H9 (cell line): ENCODE measurements around the gene PNPLA2. TPM values are rescaled to one million over a fixed set of nuclear protein-coding genes. Genes with fewer than 3 reads are reported as not detected.

ENCODE experiments used
- DNase-seq: peaks from one replicate; pipeline ENCODE4 v3.0.0-alpha.2; 2017
- H2AFZ ChIP-seq: one replicate; pipeline ENCODE4 v1.6.1; 2013; ENCODE audit warnings: mild to moderate bottlenecking, low read length, control low read depth, moderate library complexity
- H2AK5ac ChIP-seq: 2 replicates; pipeline ENCODE4 v1.6.1; 2013; ENCODE audit warnings: low read length, control low read depth, mixed read lengths; ENCODE audit not compliant: insufficient read length
- H2BK120ac ChIP-seq: one replicate; pipeline ENCODE4 v1.6.1; 2013; ENCODE audit warnings: low read depth, mild to moderate bottlenecking, low read length, control low read depth, inconsistent platforms; ENCODE audit not compliant: poor library complexity, severe bottlenecking
- H2BK12ac ChIP-seq: 2 replicates; pipeline ENCODE4 v1.6.1; 2013; ENCODE audit warnings: low read length, control low read depth, mixed read lengths, low read depth; ENCODE audit not compliant: insufficient read length
- H2BK15ac ChIP-seq: 2 replicates; pipeline ENCODE4 v1.6.1; 2013; ENCODE audit warnings: low read depth, low read length, control low read depth
- H2BK20ac ChIP-seq: one replicate; pipeline ENCODE4 v1.6.1; 2013; ENCODE audit warnings: low read depth, mild to moderate bottlenecking, low read length, control low read depth, inconsistent platforms; ENCODE audit not compliant: poor library complexity, severe bottlenecking
- H2BK5ac ChIP-seq: 2 replicates; pipeline ENCODE4 v1.6.1; 2013; ENCODE audit warnings: low read length, control low read depth, mixed read lengths; ENCODE audit not compliant: insufficient read length
- H3K14ac ChIP-seq: 2 replicates; pipeline ENCODE4 v1.6.1; 2013; ENCODE audit warnings: low read length, control low read depth; ENCODE audit not compliant: insufficient read depth
- H3K18ac ChIP-seq: 2 replicates; pipeline ENCODE4 v1.6.1; 2013; ENCODE audit warnings: low read depth, mild to moderate bottlenecking, mixed read lengths, low read length, control low read depth; ENCODE audit not compliant: insufficient read length
- H3K23ac ChIP-seq: 2 replicates; pipeline ENCODE4 v1.6.1; 2013; ENCODE audit warnings: low read length, control low read depth, mixed read lengths, low read depth; ENCODE audit not compliant: insufficient read length
- H3K23me2 ChIP-seq: 2 replicates; pipeline ENCODE4 v1.6.1; 2013; ENCODE audit warnings: low read depth, mild to moderate bottlenecking, mixed read lengths, low read length, control low read depth; ENCODE audit not compliant: insufficient read length, poor library complexity, severe bottlenecking
- H3K27ac ChIP-seq: 2 replicates; pipeline ENCODE4 v1.5.1; 2013; ENCODE audit warnings: low read length, control low read depth, mixed read lengths, low read depth; ENCODE audit not compliant: insufficient read length
- H3K27me3 ChIP-seq: 2 replicates; pipeline ENCODE4 v1.6.1; 2013; ENCODE audit warnings: low read length, control low read depth, inconsistent platforms; ENCODE audit not compliant: insufficient read depth
- H3K4ac ChIP-seq: 2 replicates; pipeline ENCODE4 v1.6.1; 2013; ENCODE audit warnings: low read depth, mild to moderate bottlenecking, control low read depth, inconsistent platforms, low read length, moderate library complexity
- H3K4me1 ChIP-seq: 2 replicates; pipeline ENCODE4 v1.6.1; 2013; ENCODE audit warnings: low read length, control low read depth, inconsistent platforms; ENCODE audit not compliant: insufficient read depth
- H3K4me2 ChIP-seq: 2 replicates; pipeline ENCODE4 v1.6.1; 2013; ENCODE audit warnings: low read length, control low read depth, mixed read lengths; ENCODE audit not compliant: insufficient read length, insufficient read depth
- H3K56ac ChIP-seq: 2 replicates; pipeline ENCODE4 v1.6.1; 2013; ENCODE audit warnings: low read depth, mild to moderate bottlenecking, mixed read lengths, low read length, control low read depth; ENCODE audit not compliant: insufficient read length
- H3K79me1 ChIP-seq: 2 replicates; pipeline ENCODE4 v1.6.1; 2013; ENCODE audit warnings: low read depth, mild to moderate bottlenecking, moderate library complexity, low read length, control low read depth, inconsistent platforms; ENCODE audit not compliant: insufficient read depth, poor library complexity, severe bottlenecking
- H3K79me2 ChIP-seq: 2 replicates; pipeline ENCODE4 v1.6.1; 2013; ENCODE audit warnings: low read length, control low read depth, inconsistent platforms; ENCODE audit not compliant: insufficient read depth
- H3K9ac ChIP-seq: 2 replicates; pipeline ENCODE4 v1.6.1; 2013; ENCODE audit warnings: low read length, control low read depth, mixed read lengths; ENCODE audit not compliant: insufficient read length; ENCODE audit errors: extremely low read depth
- H3K9me3 ChIP-seq: one replicate; pipeline ENCODE4 v1.6.1; 2013; ENCODE audit warnings: low read depth, low read length, inconsistent platforms; ENCODE audit not compliant: control insufficient read depth
- H3T11ph ChIP-seq: one replicate; pipeline ENCODE4 v1.6.1; 2013; ENCODE audit warnings: mild to moderate bottlenecking, low read length, control low read depth, inconsistent platforms
- H4K20me1 ChIP-seq: one replicate; pipeline ENCODE4 v1.6.1; 2013; ENCODE audit not compliant: control insufficient read depth, insufficient read length, insufficient read depth
- H4K5ac ChIP-seq: 2 replicates; pipeline ENCODE4 v1.6.1; 2013; ENCODE audit warnings: low read depth, mild to moderate bottlenecking, mixed read lengths, low read length, control low read depth; ENCODE audit not compliant: insufficient read length
- H4K8ac ChIP-seq: replicated peaks from 2 replicates; pipeline ENCODE4 v1.6.1; 2013; ENCODE audit warnings: low read length, control low read depth, mixed read lengths, low read depth; ENCODE audit not compliant: insufficient read length
- H4K91ac ChIP-seq: 2 replicates; pipeline ENCODE4 v1.6.1; 2013; ENCODE audit warnings: low read depth, mild to moderate bottlenecking, moderate library complexity, mixed read lengths, low read length, control low read depth; ENCODE audit not compliant: insufficient read length
- H3K27ac Mint-ChIP-seq, 3 experiments: 2 replicates in 2 of 3; 3 replicates in 1 of 3; pipeline ENCODE4 v1.8.0; 2020 to 2021; ENCODE audit warnings: mixed read lengths in 3 of 3, mild to moderate bottlenecking in 1 of 3, moderate library complexity in 1 of 3
- H3K27me3 Mint-ChIP-seq: 2 replicates; pipeline ENCODE4 v1.8.0; 2021; ENCODE audit warnings: low read depth, mild to moderate bottlenecking, moderate library complexity, mixed read lengths
- H3K36me3 Mint-ChIP-seq, 3 experiments: 2 replicates in 2 of 3; 3 replicates in 1 of 3; pipeline ENCODE4 v1.8.0; 2020 to 2021; ENCODE audit warnings: low read depth in 3 of 3, mixed read lengths in 3 of 3; ENCODE audit not compliant: insufficient read depth in 1 of 3
- H3K4me1 Mint-ChIP-seq, 2 experiments: 2 replicates each; pipeline ENCODE4 v1.8.0; 2020; ENCODE audit warnings: mixed read lengths in 2 of 2
- H3K4me3 Mint-ChIP-seq, 2 experiments: 2 replicates in 1 of 2; 3 replicates in 1 of 2; pipeline ENCODE4 v1.8.0; 2020 to 2021; ENCODE audit warnings: mild to moderate bottlenecking in 2 of 2, mixed read lengths in 2 of 2, moderate library complexity in 1 of 2
- H3K9me3 Mint-ChIP-seq, 2 experiments: 2 replicates in 1 of 2; 3 replicates in 1 of 2; pipeline ENCODE4 v1.8.0; 2020; ENCODE audit warnings: mild to moderate bottlenecking in 2 of 2, mixed read lengths in 2 of 2, moderate library complexity in 1 of 2
- WGBS: extraction: QIAGEN DNeasy Blood & Tissue Kit; methylation state at CpG from one replicate; pipeline ENCODE4 v1.1.7; 2013; ENCODE audit warnings: missing lambda C conversion rate, low lambda C conversion rate, mixed read lengths; ENCODE audit not compliant: insufficient read length; ENCODE audit errors: extremely low coverage; 5-methylcytosine and 5-hydroxymethylcytosine counted together
- total RNA-seq: library from RNA; stranded (reverse); gene quantifications from 2 replicates; pipeline ENCODE4 v1.2.1, GENCODE V29; 2021
- TF ChIP-seq, protein P1 (sequence below): fragments of 200-600 bp; sonication (generic); conservative IDR thresholded peaks from 3 replicates; pipeline ENCODE4 v1.8.0; 2021; ENCODE audit warnings: antibody characterized with exemption, mild to moderate bottlenecking

The PNPLA2 gene
- total RNA-seq, 1 experiment from 2014 or later = 67.3 TPM

DNA sequence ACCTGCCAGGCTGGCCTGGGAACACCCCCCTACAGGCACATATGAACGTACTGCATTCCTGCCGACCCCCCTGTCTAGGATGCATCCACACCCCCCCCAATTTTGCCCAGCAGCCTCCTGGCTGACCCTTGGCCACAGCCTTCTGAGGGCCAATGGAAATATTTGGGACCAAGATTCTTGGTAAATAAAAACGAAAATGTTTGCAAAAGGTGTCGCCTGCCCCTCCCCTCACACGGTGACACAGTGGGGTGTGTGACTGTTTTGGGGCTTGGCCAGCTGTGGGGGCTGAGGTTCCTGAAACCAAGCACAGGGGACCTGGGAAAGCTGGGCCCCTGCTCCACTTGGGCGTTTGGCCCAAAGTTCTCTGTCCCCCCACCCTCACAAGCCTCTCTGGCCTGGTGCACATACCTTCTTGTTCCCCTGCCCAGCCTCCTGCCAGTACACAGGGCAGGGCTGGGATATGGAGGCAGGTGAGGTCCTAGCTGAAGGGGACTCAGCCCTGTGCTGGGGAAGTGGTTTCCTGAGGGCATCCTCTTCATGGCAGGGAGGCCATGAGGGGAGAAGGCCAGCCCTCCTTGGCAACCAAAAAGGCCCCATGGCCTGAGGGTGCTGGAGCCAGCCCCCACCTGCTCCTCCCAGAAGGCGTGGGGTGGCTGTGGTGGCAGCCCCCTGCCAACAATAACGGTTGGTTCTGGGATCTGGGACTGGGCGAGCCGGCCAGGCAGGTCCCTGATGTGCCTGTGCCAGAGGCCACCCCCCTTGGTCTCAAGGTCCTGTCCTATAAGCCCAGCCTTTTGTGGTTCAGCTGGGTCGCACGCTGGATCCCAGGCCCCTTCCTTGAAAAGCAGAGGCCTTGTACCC lies 6.9 kb downstream of the PNPLA2 start:
- Histone ChIP-seq H3K9ac (no peak overlapping the region), H2AK5ac (no peak overlapping the region), H3K79me2 (no peaks in the 10 kb centered on the region), H3K9me3 (no peaks in the 10 kb centered on the region), H2BK5ac (no peak overlapping the region), H3K23ac (no peak overlapping the region), H2AFZ (no peak overlapping the region), H2BK20ac (no peak overlapping the region), H3K4me2 (no peak overlapping the region), H4K20me1 (no peaks in the 10 kb centered on the region), H3K4ac (no peak overlapping the region), H4K5ac (no peak overlapping the region), H3K4me1 (no peaks in the 10 kb centered on the region; the same call in 1 of the 2 replicates), H3K79me1 (no peaks in the 10 kb centered on the region), H3K27me3 (peaks cover under 1% of the 10 kb centered on the region; the same call in 1 of the 2 replicates), H2BK15ac (no peak overlapping the region), H2BK12ac (no peak overlapping the region), H3K18ac (no peak overlapping the region), H3K14ac (no peak overlapping the region), H3K56ac (no peak overlapping the region), H3K23me2 (peaks cover 21% of the 10 kb centered on the region), H4K8ac (no peak overlapping the region), H2BK120ac (no peak overlapping the region), H3T11ph (no peak overlapping the region), H3K27ac (no peak overlapping the region), H4K91ac (no peak overlapping the region)
- no peak for DNase-seq
- H3K27ac Mint-ChIP-seq = no peak overlapping the region
- H3K27me3 Mint-ChIP-seq = peaks cover 21% of the 10 kb centered on the region
- H3K36me3 Mint-ChIP-seq = peaks cover 0 to 26% (median 13%) of the 10 kb centered on the region in 3 experiments
- H3K4me3 Mint-ChIP-seq = no peak overlapping the region; a peak in 1 of 5 replicates
- TF ChIP-seq, protein P1, sequence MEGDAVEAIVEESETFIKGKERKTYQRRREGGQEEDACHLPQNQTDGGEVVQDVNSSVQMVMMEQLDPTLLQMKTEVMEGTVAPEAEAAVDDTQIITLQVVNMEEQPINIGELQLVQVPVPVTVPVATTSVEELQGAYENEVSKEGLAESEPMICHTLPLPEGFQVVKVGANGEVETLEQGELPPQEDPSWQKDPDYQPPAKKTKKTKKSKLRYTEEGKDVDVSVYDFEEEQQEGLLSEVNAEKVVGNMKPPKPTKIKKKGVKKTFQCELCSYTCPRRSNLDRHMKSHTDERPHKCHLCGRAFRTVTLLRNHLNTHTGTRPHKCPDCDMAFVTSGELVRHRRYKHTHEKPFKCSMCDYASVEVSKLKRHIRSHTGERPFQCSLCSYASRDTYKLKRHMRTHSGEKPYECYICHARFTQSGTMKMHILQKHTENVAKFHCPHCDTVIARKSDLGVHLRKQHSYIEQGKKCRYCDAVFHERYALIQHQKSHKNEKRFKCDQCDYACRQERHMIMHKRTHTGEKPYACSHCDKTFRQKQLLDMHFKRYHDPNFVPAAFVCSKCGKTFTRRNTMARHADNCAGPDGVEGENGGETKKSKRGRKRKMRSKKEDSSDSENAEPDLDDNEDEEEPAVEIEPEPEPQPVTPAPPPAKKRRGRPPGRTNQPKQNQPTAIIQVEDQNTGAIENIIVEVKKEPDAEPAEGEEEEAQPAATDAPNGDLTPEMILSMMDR = no peak
- WGBS = no CpG with 5 or more reads among the region's 12 CpGs
- H3K9me3 Mint-ChIP-seq = no peaks in the 10 kb centered on the region; a peak in 1 of 5 replicates
- peaks cover 23 to 31% of the 10 kb centered on the region in 2 experiments for H3K4me1 Mint-ChIP-seq
